Colonic mucosa (tissue), 4 donors: ENCODE data around the gene FOXP1. TPM values are rescaled to one million over a fixed set of nuclear protein-coding genes. Genes with fewer than 3 reads are reported as not detected.
A peak's percentile ranks its signal among the peaks of the same experiment; 100 is the strongest.

Source experiments
- DNase-seq: peaks from one replicate; pipeline ENCODE4 v3.0.0-alpha.2; 2020
- H3K27ac ChIP-seq: fragments of 200-600 bp; one replicate; pipeline ENCODE4 v1.8.0; 2021
- H3K27me3 ChIP-seq: fragments of 200-600 bp; one replicate; pipeline ENCODE4 v1.8.0; 2021
- H3K36me3 ChIP-seq: fragments of 200-600 bp; one replicate; pipeline ENCODE4 v1.8.0; 2021
- H3K4me1 ChIP-seq: fragments of 200-600 bp; one replicate; pipeline ENCODE4 v1.8.0; 2021; ENCODE audit warnings: mild to moderate bottlenecking
- H3K4me3 ChIP-seq: fragments of 200-600 bp; one replicate; pipeline ENCODE4 v1.8.0; 2021
- H3K9ac ChIP-seq, 2 donors: one replicate each; pipeline ENCODE4 v1.7.0; 2013; ENCODE audit warnings: control low read depth in 2 of 2, low read depth in 2 of 2, low read length in 2 of 2
- H3K9me3 ChIP-seq: fragments of 200-600 bp; one replicate; pipeline ENCODE4 v1.8.0; 2021
- CTCF ChIP-seq: fragments of 200-600 bp; IDR thresholded peaks from one replicate; pipeline ENCODE4 v1.8.0; 2022; ENCODE audit warnings: antibody characterized with exemption, mild to moderate bottlenecking
- intact Hi-C: fragments of 100-400 bp; cut with DNase I; formaldehyde crosslinking; loops from one replicate; pipeline ENCODE4 v1.14.1; 2022
- total RNA-seq, 2 donors: library from RNA; stranded (reverse); fragmentation: NEBNext Ultra II Directional in 1 of 2; extraction: Animal tissue kit (Norgen Biotek cat#: 25700) in 1 of 2; gene quantifications; one replicate each; pipeline ENCODE4 v1.2.1, GENCODE V29; 2021
- donor health status: healthy.
- donor health status: DM: no; HTN: no; CAD: no.
- donor health status: DM: no; HTN: no; CAD: no.

The FOXP1 gene
- total RNA-seq, 2 donors from 2014 or later: 127 to 128 TPM

GRCh38 chr3:71118436-71118835, 465.1 kb downstream of the FOXP1 start:
- H3K4me1 ChIP-seq: peaks cover 14% of the 10 kb centered on the region
- no peak for DNase-seq
- H3K27me3 ChIP-seq: no peaks in the 10 kb centered on the region
- intact Hi-C loops: no loop called here
- H3K36me3 ChIP-seq: no peaks in the 10 kb centered on the region
- TF ChIP-seq CTCF: no peak
- peak overlapping the region; percentile 56 for H3K27ac ChIP-seq
- H3K9me3 ChIP-seq: no peaks in the 10 kb centered on the region
- no peak overlapping the region for H3K9ac ChIP-seq
- no peak overlapping the region for H3K4me3 ChIP-seq

GRCh38 chr3:71117572-71118247, 465.8 kb downstream of the FOXP1 start:
- peak overlapping the region; percentile 34 for H3K27ac ChIP-seq
- no peak for TF ChIP-seq CTCF

GRCh38 chr3:71114610-71115009, 468.9 kb downstream of the FOXP1 start:
- Histone ChIP-seq H3K9ac (no peak overlapping the region), H3K27me3 (no peaks in the 10 kb centered on the region), H3K4me1 (peaks cover 14% of the 10 kb centered on the region), H3K36me3 (peaks cover 9% of the 10 kb centered on the region), H3K9me3 (no peaks in the 10 kb centered on the region), H3K27ac (no peak overlapping the region), H3K4me3 (no peak overlapping the region)
- DNase-seq: no peak
- intact Hi-C loops: no loop called here
- TF ChIP-seq CTCF: no peak

More at GRCh38 chr3:71117572-71118247, 465.8 kb downstream of the FOXP1 start:
- Histone ChIP-seq H3K4me1 (peaks cover 14% of the 10 kb centered on the region), H3K36me3 (no peaks in the 10 kb centered on the region), H3K9ac (no peak overlapping the region), H3K27me3 (no peaks in the 10 kb centered on the region), H3K4me3 (no peak overlapping the region), H3K9me3 (no peaks in the 10 kb centered on the region)
- intact Hi-C loops: no loop called here
- DNase-seq: peak; percentile 52

GRCh38 chr3:71112576-71112975, 471.0 kb downstream of the FOXP1 start:
- H3K27me3 ChIP-seq: no peaks in the 10 kb centered on the region
- H3K9me3 ChIP-seq: no peaks in the 10 kb centered on the region
- no peak overlapping the region for H3K4me3 ChIP-seq
- peaks cover 9% of the 10 kb centered on the region for H3K36me3 ChIP-seq
- H3K9ac ChIP-seq: peak overlapping the region in 1 of 2 donors; percentile 21
- intact Hi-C loops: no loop called here
- peak overlapping the region; percentile 19 for H3K27ac ChIP-seq
- no peak for TF ChIP-seq CTCF
- no peak for DNase-seq
- H3K4me1 ChIP-seq: no peaks in the 10 kb centered on the region

GRCh38 chr3:71111784-71112440, 471.6 kb downstream of the FOXP1 start:
- Histone ChIP-seq H3K9ac (no peak overlapping the region), H3K4me3 (no peak overlapping the region), H3K27ac (peak overlapping the region; percentile 19), H3K9me3 (no peaks in the 10 kb centered on the region), H3K4me1 (no peaks in the 10 kb centered on the region), H3K36me3 (peaks cover 9% of the 10 kb centered on the region), H3K27me3 (no peaks in the 10 kb centered on the region)
- DNase-seq: no peak
- no peak for TF ChIP-seq CTCF
- intact Hi-C loops: no loop called here
